Stimulated activated CD8-positive, alpha-beta memory T cell treated with anti-CD3 and anti-CD28 coated beads, Interleukin-15, amount 100 ng/mL, for 24 hours (primary cell): ENCODE results near the gene SNORC.
"Not testable (repeated sequence)": the region's sequence is repeated elsewhere in the genome, so short reads cannot be mapped to it uniquely, and the experiment has no call there.

Source experiments
- DNase-seq: peaks from one replicate; pipeline ENCODE4 v3.0.0-alpha.2; 2020; ENCODE audit warnings: low read depth

Gene SNORC

DNA sequence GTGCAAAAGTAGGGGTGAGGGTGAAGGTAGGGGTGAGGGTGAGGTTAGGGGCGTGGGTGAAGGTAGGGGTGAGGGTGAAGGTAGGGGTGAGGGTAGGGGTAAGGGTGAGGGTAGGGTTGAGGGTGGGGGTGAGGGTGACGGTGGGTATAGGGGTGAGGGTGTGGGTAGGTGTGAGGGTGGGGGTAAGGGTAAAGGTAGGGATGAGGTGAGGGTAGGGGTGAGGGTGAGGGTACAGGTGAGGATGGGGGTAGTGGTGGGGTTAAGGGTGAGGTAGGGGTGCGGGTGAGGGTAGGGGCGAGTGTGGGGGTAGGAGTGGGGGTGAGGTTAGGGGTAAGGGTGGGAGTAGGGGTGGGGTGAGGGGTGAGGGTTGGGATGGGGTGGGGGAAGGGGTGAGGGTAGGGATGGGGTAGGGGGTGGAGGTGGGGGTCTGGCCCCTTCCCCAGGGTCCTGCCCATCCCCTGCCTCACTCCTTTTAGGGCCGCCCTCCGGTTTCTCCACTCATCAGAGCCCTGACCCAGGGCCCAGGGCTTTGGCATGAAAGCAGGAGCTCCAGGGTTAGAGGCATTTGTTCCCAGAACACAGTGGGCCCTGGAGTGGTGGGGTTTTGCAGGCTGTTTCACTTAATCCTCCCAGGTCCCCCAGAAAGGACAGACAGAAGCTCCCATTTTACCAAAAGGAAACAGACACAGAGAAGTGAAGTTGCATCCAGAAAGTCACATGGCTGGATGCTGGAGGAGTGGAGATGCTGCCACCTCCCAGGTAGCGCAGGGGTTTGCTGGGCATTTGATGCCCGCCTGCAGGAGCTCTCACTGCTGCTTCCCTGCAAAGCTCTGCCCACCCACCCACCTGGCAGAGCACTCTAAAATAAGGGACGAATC, 26.9 kb downstream of the SNORC start:
- no peak for DNase-seq

- no peak for DNase-seq
These were observed 27.7 kb downstream of the SNORC start for GRCh38 chr2:232897598-232898408.

- DNase-seq = no peak
These were observed 28.8 kb downstream of the SNORC start for GRCh38 chr2:232898592-232899543.

GRCh38 chr2:232900811-232901735, 31.0 kb downstream of the SNORC start:
- no peak for DNase-seq

DNA sequence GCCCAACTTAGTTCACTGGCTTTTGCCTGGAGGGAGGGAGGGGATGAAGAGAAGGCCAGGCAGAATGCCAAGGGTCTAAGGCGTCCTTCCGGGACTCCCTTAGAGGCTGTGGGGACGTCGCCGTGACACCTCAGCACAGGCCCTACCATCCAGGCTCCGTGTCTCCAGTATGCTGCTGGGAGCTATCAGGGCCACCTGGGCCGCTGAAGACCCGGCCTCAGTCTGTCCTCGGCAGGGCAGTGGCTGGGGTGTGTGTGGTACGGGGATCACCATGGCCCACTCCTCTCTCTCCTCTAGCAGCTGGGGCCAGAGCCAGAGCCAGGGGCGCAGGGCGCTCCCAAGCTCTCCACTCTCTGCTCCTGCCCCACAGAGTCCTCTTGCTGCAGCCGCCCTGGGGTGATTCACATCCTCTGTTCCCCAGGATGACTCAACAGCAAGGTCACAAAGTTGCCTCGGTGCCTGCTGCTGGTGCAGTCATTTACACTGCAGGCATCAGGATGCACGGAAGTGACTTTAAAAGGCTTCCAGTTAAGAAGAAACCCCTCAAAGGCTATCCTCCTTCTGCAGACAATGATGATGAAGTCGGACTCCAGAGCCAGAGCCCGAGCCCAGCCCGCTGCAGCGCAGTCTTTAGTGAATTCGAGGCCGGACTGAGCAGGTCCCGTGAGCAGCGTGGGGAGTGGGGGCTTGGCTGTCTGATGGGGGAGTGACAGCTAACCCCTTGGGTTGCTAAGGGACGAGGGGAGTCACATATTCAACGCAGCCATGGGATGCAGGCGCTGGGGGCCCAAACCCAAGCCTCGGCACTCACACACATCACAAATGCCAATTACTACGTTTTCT, 31.9 kb downstream of the SNORC start:
- no peak for DNase-seq

- DNase-seq = no peak
These were observed 33.9 kb downstream of the SNORC start for GRCh38 chr2:232903989-232904388.

GRCh38 chr2:232906867-232907717, 37.0 kb downstream of the SNORC start:
- DNase-seq = not testable (repeated sequence)

GRCh38 chr2:232907718-232908085, 37.6 kb downstream of the SNORC start:
- not testable (repeated sequence) for DNase-seq

GRCh38 chr2:232908695-232909094, 38.6 kb downstream of the SNORC start:
- no peak for DNase-seq

DNA sequence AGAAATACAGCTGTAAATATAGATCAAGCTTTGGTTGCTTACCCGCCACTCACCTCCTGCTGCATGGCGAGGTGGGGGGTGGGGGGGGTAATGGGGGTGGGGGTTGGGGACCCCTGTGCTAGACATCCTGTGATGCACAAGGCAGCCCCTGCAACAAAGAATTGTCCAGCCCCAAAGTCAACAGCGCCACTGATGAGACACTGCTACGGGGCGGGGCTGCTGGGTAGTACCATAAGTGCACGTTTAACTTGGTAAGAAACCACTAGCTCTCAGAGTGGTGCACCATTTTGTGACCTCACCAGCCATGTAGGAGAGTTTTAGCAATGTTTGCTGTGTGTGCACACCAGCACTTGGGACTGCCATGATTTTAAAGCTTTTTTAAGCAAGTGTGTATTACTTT, 40.3 kb downstream of the SNORC start:
- no peak for DNase-seq

DNA sequence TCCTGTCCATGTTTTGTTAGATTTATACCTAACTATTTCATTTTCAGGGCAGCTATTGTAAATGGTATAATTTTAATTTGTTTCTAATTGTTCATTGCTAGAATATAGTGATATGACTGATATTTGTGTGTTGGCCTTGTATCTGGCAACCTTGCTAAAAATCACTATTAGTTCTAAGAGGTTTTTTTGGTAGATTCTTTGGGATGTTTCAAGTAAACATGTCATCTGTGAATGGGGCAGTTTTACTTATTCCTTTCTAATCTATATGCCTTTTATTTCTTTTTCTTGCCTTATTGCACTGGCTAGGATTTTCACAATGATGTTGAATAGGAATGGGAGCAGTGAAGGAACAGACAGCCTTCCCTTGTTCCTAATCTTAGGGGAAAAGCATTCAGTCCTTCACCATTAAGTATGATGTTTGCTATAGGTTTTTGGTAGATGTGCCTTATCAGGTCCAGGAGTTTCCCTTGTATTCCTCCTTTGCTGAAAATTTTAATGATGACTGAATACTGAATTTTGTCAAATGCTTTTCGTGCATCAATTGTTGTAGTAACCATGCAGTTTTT, 41.7 kb downstream of the SNORC start:
- DNase-seq = no peak

DNA sequence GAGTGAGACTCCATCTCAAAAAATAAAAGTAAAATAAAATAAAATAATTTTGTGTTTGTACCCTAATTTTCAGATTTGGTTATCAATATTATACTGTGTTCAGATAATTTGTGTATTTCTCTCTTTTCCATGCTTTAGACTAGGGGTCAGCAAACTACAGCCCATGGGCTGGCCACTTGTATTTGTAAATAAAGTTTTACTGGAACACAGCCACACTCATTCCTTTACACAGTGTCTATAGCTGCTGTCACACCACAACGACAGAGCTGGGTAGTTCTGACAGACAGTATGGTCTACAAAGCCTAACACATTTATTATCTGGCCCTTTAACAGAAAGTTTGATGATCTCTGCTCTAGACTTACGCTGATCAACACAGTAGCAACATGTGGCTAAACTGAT, 43.8 kb downstream of the SNORC start:
- no peak for DNase-seq

GRCh38 chr2:232919141-232919540, 49.1 kb downstream of the SNORC start:
- no peak for DNase-seq

DNA sequence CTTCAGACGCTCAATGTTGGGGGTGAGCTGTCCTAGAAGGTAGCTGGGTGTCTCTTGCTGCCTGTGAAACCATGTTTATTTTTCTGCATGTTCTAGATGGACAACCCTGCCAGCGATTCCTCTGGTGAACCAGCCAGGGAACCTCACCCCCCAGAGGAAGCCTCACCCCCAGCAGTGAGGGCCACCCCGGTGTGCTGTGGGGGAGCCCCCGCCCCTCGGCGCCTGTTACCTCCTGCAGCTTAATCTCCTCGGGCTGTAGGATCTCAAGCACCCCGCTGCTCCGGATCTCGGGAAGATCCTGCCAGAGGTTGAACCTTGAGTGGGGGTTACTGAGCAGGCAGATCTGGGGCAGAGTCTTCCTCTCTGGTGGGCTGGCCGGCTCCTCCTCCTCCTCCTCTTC, 50.0 kb downstream of the SNORC start:
- DNase-seq = no peak

DNA sequence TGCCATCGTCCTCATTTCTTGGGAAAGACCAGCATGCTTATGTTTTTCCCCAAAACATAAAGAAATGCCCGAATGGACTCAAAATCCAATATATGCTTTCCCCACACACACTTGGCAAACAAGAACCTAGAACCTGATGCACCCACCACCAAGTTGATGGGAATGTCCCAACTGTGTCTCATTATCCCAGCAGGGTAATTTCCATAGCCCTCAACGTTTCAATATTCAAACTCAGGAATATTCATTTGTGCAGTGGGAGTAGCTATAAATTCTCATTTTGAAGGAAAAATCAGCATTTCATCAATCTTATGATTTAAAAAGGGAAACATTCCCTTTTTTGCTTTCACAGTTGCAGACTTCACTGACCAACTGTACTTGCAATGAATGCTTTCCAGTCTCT, 50.7 kb downstream of the SNORC start:
- DNase-seq = no peak

DNA sequence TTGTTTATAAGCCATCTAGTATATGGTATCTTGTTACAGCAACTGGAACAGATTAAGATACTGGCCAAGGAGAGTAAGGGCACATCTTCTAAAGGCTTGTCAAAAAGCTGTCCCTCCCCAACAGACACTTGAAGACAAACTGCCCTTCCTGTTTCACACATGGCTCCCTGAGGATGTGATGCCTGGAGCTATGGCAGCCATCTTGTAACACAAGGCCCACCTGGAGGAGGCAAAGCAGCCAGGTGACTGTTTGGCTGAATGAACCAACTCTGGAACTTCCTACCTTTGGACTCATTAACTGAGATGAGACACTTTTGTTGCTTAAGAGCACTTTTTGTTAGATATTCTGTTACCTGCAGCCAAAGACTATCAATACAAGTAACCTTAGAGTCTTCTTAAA, 54.4 kb downstream of the SNORC start:
- DNase-seq = no peak

GRCh38 chr2:232925153-232925820, 55.2 kb downstream of the SNORC start:
- DNase-seq = no peak

- DNase-seq = no peak
These were observed 55.7 kb downstream of the SNORC start for GRCh38 chr2:232925821-232926156.
